IMR-90 (cell line): Measurements from ENCODE around the gene NAV2. TPM values are rescaled to one million over a fixed set of nuclear protein-coding genes. Genes with fewer than 3 reads are reported as not detected.
A peak's percentile ranks its signal among the peaks of the same experiment; 100 is the strongest.

Experiments used
- ATAC-seq: fragments of 200-7000 bp; cut with Tn5 transposase; 2 replicates; pipeline ENCODE4 v1.9.1; 2020; ENCODE audit warnings: low read depth, mild to moderate bottlenecking, moderate library complexity
- BruUV-seq: library from RNA; stranded (reverse); fragments of 400-500 nt; replicated peaks from 2 replicates; lab custom pipeline; 2021; lab: Mats Ljungman, UMichigan
- CTCF ChIA-PET: fragments of 300-600 bp; formaldehyde crosslinking; extraction: SDS; loops from one replicate; lab custom pipeline; 2021; ENCODE audit warnings: antibody characterized with exemption; lab: Yijun Ruan, JAX
- POLR2A ChIA-PET: fragments of 300-600 bp; sonication (Branson Sonifier 250); formaldehyde crosslinking; loops from one replicate; lab custom pipeline; 2022; ENCODE audit warnings: antibody characterized with exemption; ENCODE audit not compliant: unreplicated experiment; lab: Charles Lee
- DNase-seq: peaks from one replicate; pipeline ENCODE4 v3.0.0; 2013
- H2AFZ ChIP-seq: replicated peaks from 2 replicates; pipeline ENCODE3; 2013; ENCODE audit warnings: low read length, mild to moderate bottlenecking; ENCODE audit not compliant: poor library complexity
- H2AK5ac ChIP-seq: 2 replicates; pipeline ENCODE4 v1.6.1; 2013; ENCODE audit warnings: low read depth, low read length, inconsistent platforms
- H2AK9ac ChIP-seq: replicated peaks from 2 replicates; pipeline ENCODE3; 2013; ENCODE audit warnings: mild to moderate bottlenecking, low read depth, low read length, moderate library complexity; ENCODE audit not compliant: poor library complexity
- H2BK120ac ChIP-seq: 2 replicates; pipeline ENCODE4 v1.6.1; 2013; ENCODE audit warnings: low read depth, low read length, inconsistent platforms
- H2BK15ac ChIP-seq: 3 replicates; pipeline ENCODE4 v1.6.1; 2013; ENCODE audit warnings: low read depth, low read length, inconsistent platforms
- H2BK20ac ChIP-seq: 2 replicates; pipeline ENCODE4 v1.6.1; 2013; ENCODE audit warnings: low read depth, mild to moderate bottlenecking, inconsistent platforms, low read length, moderate library complexity
- H2BK5ac ChIP-seq: 2 replicates; pipeline ENCODE4 v1.6.1; 2013; ENCODE audit warnings: mild to moderate bottlenecking, low read depth, low read length, inconsistent platforms; ENCODE audit not compliant: poor library complexity, severe bottlenecking
- H3K14ac ChIP-seq: replicated peaks from 2 replicates; pipeline ENCODE4 v1.6.1; 2013; ENCODE audit warnings: low read depth, low read length, inconsistent platforms
- H3K18ac ChIP-seq: 2 replicates; pipeline ENCODE4 v1.6.1; 2013; ENCODE audit warnings: low read depth, low read length, control low read depth
- H3K23ac ChIP-seq: 2 replicates; pipeline ENCODE4 v1.6.1; 2013; ENCODE audit warnings: low read depth, low read length, inconsistent platforms
- H3K27ac ChIP-seq: 2 replicates; pipeline ENCODE4 v1.5.1; 2013; ENCODE audit warnings: mild to moderate bottlenecking, control low read depth, low read length; ENCODE audit not compliant: insufficient read depth
- H3K27me3 ChIP-seq: 2 replicates; pipeline ENCODE4 v1.6.1; 2013; ENCODE audit warnings: low read length; ENCODE audit not compliant: control insufficient read depth, insufficient read depth
- H3K36me3 ChIP-seq: 2 replicates; pipeline ENCODE4 v1.6.1; 2013; ENCODE audit warnings: low read length, mixed read lengths; ENCODE audit not compliant: control insufficient read depth, insufficient read depth
- H3K4ac ChIP-seq: 2 replicates; pipeline ENCODE4 v1.6.1; 2013; ENCODE audit warnings: low read depth, low read length, inconsistent platforms
- H3K4me1 ChIP-seq: 2 replicates; pipeline ENCODE4 v1.6.1; 2013; ENCODE audit warnings: low read length, mixed read lengths; ENCODE audit not compliant: control insufficient read depth, insufficient read depth
- H3K4me2 ChIP-seq: 2 replicates; pipeline ENCODE4 v1.6.1; 2013; ENCODE audit warnings: low read depth, mild to moderate bottlenecking, control low read depth, low read length, moderate library complexity
- H3K4me3 ChIP-seq: 2 replicates; pipeline ENCODE4 v1.5.1; 2013; ENCODE audit warnings: low read depth, mild to moderate bottlenecking, control low read depth, low read length, moderate library complexity; ENCODE audit not compliant: insufficient read depth
- H3K56ac ChIP-seq: 2 replicates; pipeline ENCODE4 v1.6.1; 2013; ENCODE audit warnings: low read length, inconsistent platforms; ENCODE audit not compliant: insufficient read depth; ENCODE audit errors: extremely low read depth
- H3K79me1 ChIP-seq, 2 experiments: 2 replicates each; pipeline ENCODE4 v1.6.1; 2013; ENCODE audit warnings: low read length in 2 of 2, inconsistent platforms in 1 of 2, low read depth in 1 of 2
- H3K9ac ChIP-seq: 2 replicates; pipeline ENCODE4 v1.6.1; 2013; ENCODE audit warnings: low read depth, low read length, control low read depth
- H3K9me1 ChIP-seq: 2 replicates; pipeline ENCODE4 v1.6.1; 2013; ENCODE audit warnings: low read length, inconsistent platforms; ENCODE audit not compliant: insufficient read depth
- H3K9me3 ChIP-seq: 2 replicates; pipeline ENCODE4 v1.6.1; 2013; ENCODE audit warnings: low read length; ENCODE audit not compliant: control insufficient read depth, insufficient read depth
- H4K20me1 ChIP-seq: 2 replicates; pipeline ENCODE4 v1.6.1; 2013; ENCODE audit warnings: low read length, inconsistent platforms; ENCODE audit not compliant: insufficient read depth
- H4K5ac ChIP-seq: 2 replicates; pipeline ENCODE4 v1.6.1; 2013; ENCODE audit warnings: mild to moderate bottlenecking, low read depth, low read length, control low read depth
- H4K8ac ChIP-seq, 2 experiments: 2 replicates each; pipeline ENCODE4 v1.6.1; 2013; ENCODE audit warnings: low read depth in 2 of 2, low read length in 2 of 2, control low read depth in 1 of 2, inconsistent platforms in 1 of 2
- H4K91ac ChIP-seq: 2 replicates; pipeline ENCODE4 v1.6.1; 2013; ENCODE audit warnings: low read depth, low read length, inconsistent platforms; ENCODE audit not compliant: insufficient read depth
- BHLHE40 ChIP-seq: fragments of 150-350 bp; IDR thresholded peaks from 2 replicates; pipeline ENCODE4 v1.6.1; 2016; ENCODE audit warnings: mild to moderate bottlenecking, low read depth, low read length
- CEBPB ChIP-seq: IDR thresholded peaks from 2 replicates; pipeline ENCODE4 v1.6.1; 2012; ENCODE audit warnings: low read depth, low read length, improper control_type of control experiment
- CHD1 ChIP-seq: IDR thresholded peaks from 2 replicates; pipeline ENCODE4 v1.6.1; 2012; ENCODE audit warnings: low read depth, low read length, improper control_type of control experiment
- FOS ChIP-seq: fragments of 150-350 bp; IDR thresholded peaks from 2 replicates; pipeline ENCODE4 v1.6.1; 2016; ENCODE audit warnings: low read depth, low read length
- MAFK ChIP-seq: IDR thresholded peaks from 2 replicates; pipeline ENCODE4 v1.6.1; 2012; ENCODE audit warnings: low read depth, low read length, improper control_type of control experiment
- MAZ ChIP-seq: IDR thresholded peaks from 2 replicates; pipeline ENCODE4 v1.6.1; 2012; ENCODE audit warnings: low read depth, mild to moderate bottlenecking, low read length, improper control_type of control experiment, moderate library complexity, borderline replicate concordance
- MXI1 ChIP-seq: IDR thresholded peaks from 2 replicates; pipeline ENCODE4 v1.6.1; 2012; ENCODE audit warnings: low read depth, mild to moderate bottlenecking, low read length, moderate library complexity, borderline replicate concordance
- NFE2L2 ChIP-seq: fragments of 150-350 bp; IDR thresholded peaks from 2 replicates; pipeline ENCODE4 v1.6.1; 2016; ENCODE audit warnings: low read depth, mild to moderate bottlenecking, low read length
- POLR2A ChIP-seq: IDR thresholded peaks from 2 replicates; pipeline ENCODE4 v1.6.1; 2012; ENCODE audit warnings: mild to moderate bottlenecking, low read depth, low read length
- RAD21 ChIP-seq: IDR thresholded peaks from 2 replicates; pipeline ENCODE4 v1.6.1; 2012; ENCODE audit warnings: low read length, improper control_type of control experiment
- RCOR1 ChIP-seq: IDR thresholded peaks from 2 replicates; pipeline ENCODE4 v1.6.1; 2012; ENCODE audit warnings: mild to moderate bottlenecking, low read length, improper control_type of control experiment; ENCODE audit not compliant: insufficient replicate concordance
- RFX5 ChIP-seq: IDR thresholded peaks from 2 replicates; pipeline ENCODE4 v1.8.0; 2012; ENCODE audit warnings: low read depth, mild to moderate bottlenecking, low read length, moderate library complexity
- SMC3 ChIP-seq: fragments of 150-350 bp; IDR thresholded peaks from 2 replicates; pipeline ENCODE4 v1.6.1; 2016; ENCODE audit warnings: low read depth, mild to moderate bottlenecking, antibody characterized with exemption, low read length, moderate library complexity
- WGBS, 2 experiments: methylation state at CpG; one replicate each; pipeline versions ENCODE4 v1.1.5 to v1.1.7; 2013; ENCODE audit warnings: missing lambda C conversion rate in 2 of 2; ENCODE audit not compliant: insufficient read length in 1 of 2; ENCODE audit errors: extremely low coverage in 2 of 2; 5-methylcytosine and 5-hydroxymethylcytosine counted together
- dilution Hi-C: fragments of 300-500 bp; cut with HindIII; formaldehyde crosslinking; loops from one replicate; pipeline ENCODE4 v1.14.3; 2018; ENCODE audit warnings: low sequenced_read_pairs; ENCODE audit not compliant: unreplicated experiment
- in situ Hi-C: fragments of 300-500 bp; cut with MboI; formaldehyde crosslinking; loops from 3 replicates; pipeline ENCODE4 v1.14.3; 2019; ENCODE audit warnings: low sequenced_read_pairs, inconsistent platforms, mixed read lengths
- intact Hi-C: fragments of 100-400 bp; cut with micrococcal nuclease; formaldehyde crosslinking; loops from 2 replicates; pipeline ENCODE4 v1.10.0; 2022
- polyA plus RNA-seq, 3 experiments: library from polyadenylated mRNA; depleted of rRNA; stranded (reverse); fragments of >200 nt; gene quantifications; 2 replicates each; pipeline ENCODE4 v1.2.3, GENCODE V29; 2012; ENCODE audit warnings: low replicate concordance in 1 of 3
- total RNA-seq: library from RNA; depleted of rRNA; stranded (reverse); fragments of >200 nt; gene quantifications from 2 replicates; pipeline ENCODE4 v1.2.3, GENCODE V29; 2012
- TF ChIP-seq, protein P1 (sequence below): fragments of 150-350 bp; IDR thresholded peaks from 2 replicates; pipeline ENCODE4 v1.6.1; 2017; ENCODE audit warnings: mild to moderate bottlenecking, antibody characterized with exemption, low read length, low read depth
- TF ChIP-seq, protein P2 (sequence below): conservative IDR thresholded peaks from 2 replicates; pipeline ENCODE4 v1.5.1; 2012; ENCODE audit warnings: mild to moderate bottlenecking, low read depth, low read length, improper control_type of control experiment
- TF ChIP-seq, protein P3 (sequence below): fragments of 150-350 bp; IDR thresholded peaks from 2 replicates; pipeline ENCODE4 v1.6.1; 2016; ENCODE audit warnings: low read depth, mild to moderate bottlenecking, low read length, moderate library complexity, borderline replicate concordance

The NAV2 gene
- total and polyA plus RNA-seq, 2 of the 4 experiments (the other 2 are of a cell fraction): 4.5 to 12.6 TPM

DNA sequence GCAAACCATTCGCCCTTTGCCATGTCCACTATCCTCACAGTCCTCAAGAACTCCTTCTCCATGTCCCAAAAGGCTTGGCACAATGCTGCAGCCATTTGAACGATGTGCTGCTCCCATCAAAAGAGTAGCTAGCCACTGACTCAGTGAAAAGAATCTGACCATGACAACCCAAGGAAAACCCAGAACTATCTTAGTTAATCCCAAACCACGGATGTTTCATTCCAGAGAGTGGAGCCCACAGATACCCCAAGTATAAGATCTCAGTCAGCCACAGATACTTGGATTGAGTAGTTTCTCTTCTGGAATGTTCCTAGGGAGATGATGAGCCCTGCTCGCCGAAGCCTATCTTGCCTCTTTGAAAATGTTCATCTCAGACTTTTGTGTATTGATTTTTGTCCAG lies 176.9 kb downstream of the NAV2 start:
- H2AFZ ChIP-seq: no peak overlapping the region
- POLR2A ChIA-PET: no interaction called here
- H4K20me1 ChIP-seq: peaks cover 8% of the 10 kb centered on the region; the same call in 1 of the 2 replicates
- TF ChIP-seq, protein P1, sequence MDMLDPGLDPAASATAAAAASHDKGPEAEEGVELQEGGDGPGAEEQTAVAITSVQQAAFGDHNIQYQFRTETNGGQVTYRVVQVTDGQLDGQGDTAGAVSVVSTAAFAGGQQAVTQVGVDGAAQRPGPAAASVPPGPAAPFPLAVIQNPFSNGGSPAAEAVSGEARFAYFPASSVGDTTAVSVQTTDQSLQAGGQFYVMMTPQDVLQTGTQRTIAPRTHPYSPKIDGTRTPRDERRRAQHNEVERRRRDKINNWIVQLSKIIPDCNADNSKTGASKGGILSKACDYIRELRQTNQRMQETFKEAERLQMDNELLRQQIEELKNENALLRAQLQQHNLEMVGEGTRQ: no peak
- TF ChIP-seq POLR2A (no peak), RFX5 (no peak), NFE2L2 (no peak), MAFK (no peak), CHD1 (no peak), RAD21 (no peak), MXI1 (no peak), BHLHE40 (no peak), SMC3 (no peak), RCOR1 (no peak), MAZ (no peak), FOS (no peak), CEBPB (no peak)
- TF ChIP-seq, protein P2, sequence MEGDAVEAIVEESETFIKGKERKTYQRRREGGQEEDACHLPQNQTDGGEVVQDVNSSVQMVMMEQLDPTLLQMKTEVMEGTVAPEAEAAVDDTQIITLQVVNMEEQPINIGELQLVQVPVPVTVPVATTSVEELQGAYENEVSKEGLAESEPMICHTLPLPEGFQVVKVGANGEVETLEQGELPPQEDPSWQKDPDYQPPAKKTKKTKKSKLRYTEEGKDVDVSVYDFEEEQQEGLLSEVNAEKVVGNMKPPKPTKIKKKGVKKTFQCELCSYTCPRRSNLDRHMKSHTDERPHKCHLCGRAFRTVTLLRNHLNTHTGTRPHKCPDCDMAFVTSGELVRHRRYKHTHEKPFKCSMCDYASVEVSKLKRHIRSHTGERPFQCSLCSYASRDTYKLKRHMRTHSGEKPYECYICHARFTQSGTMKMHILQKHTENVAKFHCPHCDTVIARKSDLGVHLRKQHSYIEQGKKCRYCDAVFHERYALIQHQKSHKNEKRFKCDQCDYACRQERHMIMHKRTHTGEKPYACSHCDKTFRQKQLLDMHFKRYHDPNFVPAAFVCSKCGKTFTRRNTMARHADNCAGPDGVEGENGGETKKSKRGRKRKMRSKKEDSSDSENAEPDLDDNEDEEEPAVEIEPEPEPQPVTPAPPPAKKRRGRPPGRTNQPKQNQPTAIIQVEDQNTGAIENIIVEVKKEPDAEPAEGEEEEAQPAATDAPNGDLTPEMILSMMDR: no peak
- TF ChIP-seq, protein P3, sequence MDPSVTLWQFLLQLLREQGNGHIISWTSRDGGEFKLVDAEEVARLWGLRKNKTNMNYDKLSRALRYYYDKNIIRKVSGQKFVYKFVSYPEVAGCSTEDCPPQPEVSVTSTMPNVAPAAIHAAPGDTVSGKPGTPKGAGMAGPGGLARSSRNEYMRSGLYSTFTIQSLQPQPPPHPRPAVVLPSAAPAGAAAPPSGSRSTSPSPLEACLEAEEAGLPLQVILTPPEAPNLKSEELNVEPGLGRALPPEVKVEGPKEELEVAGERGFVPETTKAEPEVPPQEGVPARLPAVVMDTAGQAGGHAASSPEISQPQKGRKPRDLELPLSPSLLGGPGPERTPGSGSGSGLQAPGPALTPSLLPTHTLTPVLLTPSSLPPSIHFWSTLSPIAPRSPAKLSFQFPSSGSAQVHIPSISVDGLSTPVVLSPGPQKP: no peak
- H2AK5ac ChIP-seq: no peak overlapping the region
- H2BK20ac ChIP-seq: no peak overlapping the region
- H2BK15ac ChIP-seq: no peak overlapping the region
- intact Hi-C loops: no loop called here
- peak; percentile 38 for DNase-seq
- H2BK5ac ChIP-seq: no peak overlapping the region
- peaks cover 9% of the 10 kb centered on the region for H3K36me3 ChIP-seq
- no peak overlapping the region for H2BK120ac ChIP-seq
- no peak overlapping the region for H3K4me2 ChIP-seq
- H4K91ac ChIP-seq: no peak overlapping the region
- in situ Hi-C loops: no loop called here
- peaks cover 8% of the 10 kb centered on the region; the same call in 1 of the 2 replicates for H3K9me1 ChIP-seq
- CTCF ChIA-PET: no interaction called here
- no peak overlapping the region for H3K4ac ChIP-seq
- no peak overlapping the region for H3K18ac ChIP-seq
- H3K27ac ChIP-seq: no peak overlapping the region
- no CpG with 5 or more reads among the region's 5 CpGs for WGBS, 2 experiments
- no peak overlapping the region for H3K23ac ChIP-seq
- H3K4me3 ChIP-seq: no peak overlapping the region
- no peak; the same call in 1 of the 2 replicates for ATAC-seq
- H3K9ac ChIP-seq: no peak overlapping the region
- no peak overlapping the region for H4K5ac ChIP-seq
- no peaks in the 10 kb centered on the region for H3K27me3 ChIP-seq
- peaks cover 3 to 5% of the 10 kb centered on the region in 2 experiments; a peak in 2 of 4 replicates for H3K79me1 ChIP-seq
- dilution Hi-C loops: no loop called here
- H3K14ac ChIP-seq: no peak overlapping the region
- H2AK9ac ChIP-seq: no peak overlapping the region
- H4K8ac ChIP-seq: no peak overlapping the region
- H3K4me1 ChIP-seq: peaks cover 13% of the 10 kb centered on the region
- no peaks in the 10 kb centered on the region for H3K9me3 ChIP-seq
- BruUV-seq: no TSS peak
- H3K56ac ChIP-seq: no peak overlapping the region
